CD4-positive, alpha-beta T cell (primary cell): ENCODE results near the gene FGGY. TPM values are rescaled to one million over a fixed set of nuclear protein-coding genes. Genes with fewer than 3 reads are reported as not detected.

ENCODE experiments used
- ATAC-seq: fragments of 200-7000 bp; cut with Tn5 transposase; one replicate; pipeline ENCODE4 v1.10.0; 2022; ENCODE audit warnings: mild to moderate bottlenecking; ENCODE audit not compliant: poor library complexity
- CTCF ChIA-PET: fragments of 350-600 bp; sonication (Branson Sonifier 250); formaldehyde crosslinking; loops from one replicate; lab custom pipeline; 2021; ENCODE audit warnings: antibody characterized with exemption, inconsistent platforms; lab: Charles Lee
- POLR2A ChIA-PET: fragments of 350-600 bp; sonication (Branson Sonifier 250); formaldehyde crosslinking; loops from one replicate; lab custom pipeline; 2021; ENCODE audit warnings: antibody characterized with exemption, inconsistent platforms; lab: Charles Lee
- DNase-seq, 14 experiments: peaks; one replicate each; pipeline ENCODE4 v3.0.0-alpha.2; 2013 to 2020; ENCODE audit warnings: mixed read lengths in 2 of 14
- H3K27ac ChIP-seq, 2 donors: one replicate each; pipeline versions ENCODE4 v1.5.1 to v1.7.0; 2013; ENCODE audit warnings: low read length in 2 of 2, low read depth in 1 of 2, mild to moderate bottlenecking in 1 of 2
- H3K27me3 ChIP-seq, 2 experiments: 1 replicate in 1 of 2; 2 replicates in 1 of 2; pipeline versions ENCODE4 v1.6.1 to v1.7.0; 2013; ENCODE audit warnings: low read length in 2 of 2, control low read depth in 1 of 2, mild to moderate bottlenecking in 1 of 2, moderate library complexity in 1 of 2; ENCODE audit not compliant: insufficient read depth in 2 of 2, control insufficient read depth in 1 of 2
- H3K36me3 ChIP-seq: one replicate; pipeline ENCODE4 v1.6.1; 2013; ENCODE audit warnings: low read length, control low read depth; ENCODE audit not compliant: insufficient read depth
- H3K4me1 ChIP-seq: one replicate; pipeline ENCODE4 v1.6.1; 2013; ENCODE audit warnings: low read length, control low read depth; ENCODE audit not compliant: insufficient read depth
- H3K4me3 ChIP-seq: one replicate; pipeline ENCODE4 v1.5.1; 2013; ENCODE audit warnings: mild to moderate bottlenecking, low read length, moderate library complexity
- H3K9me3 ChIP-seq, 2 experiments: 1 replicate in 1 of 2; 2 replicates in 1 of 2; pipeline versions ENCODE4 v1.6.1 to v1.7.0; 2013; ENCODE audit warnings: low read length in 2 of 2, mild to moderate bottlenecking in 2 of 2, control low read depth in 1 of 2, moderate library complexity in 1 of 2; ENCODE audit not compliant: control insufficient read depth in 1 of 2, insufficient read depth in 1 of 2
- H3K27ac Mint-ChIP-seq: one replicate; pipeline ENCODE4 v1.8.0; 2020; ENCODE audit warnings: mixed read lengths
- H3K27me3 Mint-ChIP-seq: one replicate; pipeline ENCODE4 v1.8.0; 2021; ENCODE audit warnings: mixed read lengths
- H3K36me3 Mint-ChIP-seq: one replicate; pipeline ENCODE4 v1.8.0; 2021; ENCODE audit warnings: low read depth, mixed read lengths
- H3K4me1 Mint-ChIP-seq: one replicate; pipeline ENCODE4 v1.8.0; 2021; ENCODE audit warnings: low read depth, mixed read lengths
- H3K4me3 Mint-ChIP-seq: one replicate; pipeline ENCODE4 v1.8.0; 2020; ENCODE audit warnings: mild to moderate bottlenecking, mixed read lengths
- H3K9me3 Mint-ChIP-seq: one replicate; pipeline ENCODE4 v1.8.0; 2020; ENCODE audit warnings: mixed read lengths
- CTCF ChIP-seq: fragments of 200-600 bp; IDR thresholded peaks from one replicate; pipeline ENCODE4 v1.8.0; 2022; ENCODE audit warnings: antibody characterized with exemption, mild to moderate bottlenecking
- intact Hi-C, 2 experiments: fragments of 100-400 bp; cut with DNase I in 1 of 2; cut with micrococcal nuclease in 1 of 2; formaldehyde crosslinking; loops; one replicate each; pipeline versions ENCODE4 v1.15.1 to v1.9.0; 2023 to 2025; cut with DNase I, micrococcal nuclease
- total RNA-seq, 174 experiments: library from RNA in 2 of 174; stranded (reverse) in 2 of 174; gene quantifications; one replicate each; pipeline ENCODE4 v1.2.3 and lab custom pipeline; 2021 to 2026

The FGGY gene
- total RNA-seq, 2 experiments from 2014 or later, result 9.5 to 10.0 TPM

GRCh38 chr1:59768792-59769735, 472.2 kb downstream of the FGGY start:
- Histone ChIP-seq H3K9me3 (no peaks in the 10 kb centered on the region), H3K27me3 (no peaks in the 10 kb centered on the region), H3K27ac (no peak overlapping the region), H3K36me3 (no peaks in the 10 kb centered on the region), H3K4me1 (no peaks in the 10 kb centered on the region), H3K4me3 (no peak overlapping the region)
- no peaks in the 10 kb centered on the region for H3K36me3 Mint-ChIP-seq
- no peaks in the 10 kb centered on the region for H3K9me3 Mint-ChIP-seq
- ChIA-PET CTCF (interaction anchor here (1.1 kb wide), 1 partner anchor 10 kb away, joined by 3 read pairs; no protein-coding TSS in a partner anchor), POLR2A (no interaction called here)
- no peaks in the 10 kb centered on the region for H3K4me1 Mint-ChIP-seq
- ATAC-seq (no peak), DNase-seq (no peak)
- intact Hi-C loops, result no loop called here
- no peak overlapping the region for H3K4me3 Mint-ChIP-seq
- TF ChIP-seq CTCF, result no peak
- no peak overlapping the region for H3K27ac Mint-ChIP-seq
- H3K27me3 Mint-ChIP-seq, result no peaks in the 10 kb centered on the region

GRCh38 chr1:59769736-59770095, 472.8 kb downstream of the FGGY start:
- Histone ChIP-seq H3K27me3 (no peaks in the 10 kb centered on the region), H3K4me1 (no peaks in the 10 kb centered on the region), H3K4me3 (no peak overlapping the region), H3K9me3 (no peaks in the 10 kb centered on the region), H3K36me3 (no peaks in the 10 kb centered on the region), H3K27ac (no peak overlapping the region)
- intact Hi-C loops, result no loop called here
- H3K9me3 Mint-ChIP-seq, result no peaks in the 10 kb centered on the region
- ATAC-seq (no peak), DNase-seq (no peak)
- H3K36me3 Mint-ChIP-seq, result no peaks in the 10 kb centered on the region
- ChIA-PET CTCF (no interaction called here), POLR2A (no interaction called here)
- no peak overlapping the region for H3K4me3 Mint-ChIP-seq
- H3K4me1 Mint-ChIP-seq, result no peaks in the 10 kb centered on the region
- H3K27ac Mint-ChIP-seq, result no peak overlapping the region
- H3K27me3 Mint-ChIP-seq, result no peaks in the 10 kb centered on the region
- no peak for TF ChIP-seq CTCF

- Histone ChIP-seq H3K36me3 (no peaks in the 10 kb centered on the region), H3K9me3 (no peaks in the 10 kb centered on the region), H3K4me1 (no peaks in the 10 kb centered on the region), H3K4me3 (no peak overlapping the region), H3K27ac (no peak overlapping the region), H3K27me3 (peaks cover 0 to 4% of the 10 kb centered on the region in 2 experiments)
- ATAC-seq (no peak), DNase-seq (no peak)
- Mint-ChIP-seq H3K27ac (no peak overlapping the region), H3K36me3 (no peaks in the 10 kb centered on the region), H3K4me3 (no peak overlapping the region), H3K9me3 (no peaks in the 10 kb centered on the region), H3K27me3 (no peaks in the 10 kb centered on the region), H3K4me1 (no peaks in the 10 kb centered on the region)
- TF ChIP-seq CTCF, result no peak
- intact Hi-C loops, result no loop called here
- CTCF ChIA-PET, result interaction anchor here (1.2 kb wide), 2 partner anchors 12 to 13 kb away, joined by 3 to 6 read pairs; no protein-coding TSS in a partner anchor
- POLR2A ChIA-PET, result no interaction called here
Observed at GRCh38 chr1:59771361-59771760, 474.5 kb downstream of the FGGY start.
